ENCODE measurements around the gene NUP205. TPM values are rescaled to one million over a fixed set of nuclear protein-coding genes. Genes with fewer than 3 reads are reported as not detected.
A peak's percentile ranks its signal among the peaks of the same experiment; 100 is the strongest.
"Not testable (repeated sequence)": the region's sequence is repeated elsewhere in the genome, so short reads cannot be mapped to it uniquely, and the experiment has no call there.

Gene NUP205
- total RNA-seq, 1 experiment from 2014 or later: 28.4 TPM

DNA sequence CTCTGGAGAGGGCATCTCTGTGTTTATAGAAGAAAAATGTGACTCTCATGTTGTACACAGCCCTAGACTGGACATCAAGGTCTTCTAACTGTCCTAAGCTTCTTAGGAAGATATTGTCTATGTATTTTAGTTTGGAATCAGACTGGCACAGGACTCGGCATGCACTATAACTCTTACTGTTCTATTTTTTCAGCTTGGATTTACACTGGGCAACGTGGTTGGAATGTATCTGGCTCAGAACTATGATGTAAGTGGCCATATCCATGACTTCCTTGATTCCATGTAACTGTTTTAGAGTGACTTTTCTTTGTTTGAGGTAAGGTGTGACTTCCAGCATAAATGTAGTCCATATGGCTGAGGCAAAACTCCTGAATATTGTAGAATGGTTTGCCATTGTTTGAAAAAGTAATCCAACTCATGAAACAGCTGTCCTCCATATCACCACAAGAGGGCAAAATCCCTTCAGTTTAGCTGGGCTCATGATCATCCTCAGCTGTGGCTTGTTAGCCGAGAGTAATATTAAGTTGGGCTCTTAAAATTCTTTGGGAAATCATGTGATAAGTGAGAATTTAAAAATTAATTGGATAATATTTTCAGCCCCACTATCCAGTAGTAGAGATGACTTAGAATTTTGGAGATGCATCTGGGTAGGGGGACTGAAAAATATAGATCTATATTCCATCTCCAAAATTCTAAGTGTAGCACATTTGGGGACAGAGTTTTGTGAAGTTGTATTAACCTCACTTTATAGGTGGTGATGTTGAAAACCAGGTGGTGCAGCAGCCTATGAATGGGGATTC, 115.0 kb downstream of the NUP205 start:
- Histone ChIP-seq H3K9me3 (no peaks in the 10 kb centered on the region), H3K4me3 (no peak overlapping the region), H3K36me3 (peaks cover 9% of the 10 kb centered on the region), H3K27me3 (no peaks in the 10 kb centered on the region)
- DNase-seq: no peak

DNA sequence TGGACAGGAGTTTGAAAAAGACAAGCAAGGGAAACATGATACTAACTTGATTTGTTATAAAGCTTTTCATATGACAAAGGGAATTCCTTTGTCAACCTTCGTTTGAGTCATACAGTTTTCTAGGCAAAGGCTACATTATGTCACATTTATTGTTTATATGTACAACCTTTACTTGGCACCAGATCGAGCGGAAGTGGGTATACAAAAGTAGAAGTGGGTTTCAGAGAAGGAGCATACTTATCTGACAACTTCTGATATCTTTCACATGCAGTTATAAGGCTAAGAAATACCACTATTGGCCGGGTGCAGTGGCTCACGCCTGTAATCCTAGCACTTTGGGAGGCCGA, 115.6 kb downstream of the NUP205 start:
- no peak overlapping the region for H3K4me3 ChIP-seq
- DNase-seq: peak; percentile 23

GRCh38 chr7:135678612-135679575, 121.2 kb downstream of the NUP205 start:
- peak; percentile 64 for DNase-seq
- Histone ChIP-seq H3K9me3 (no peaks in the 10 kb centered on the region), H3K27me3 (no peaks in the 10 kb centered on the region), H3K4me3 (no peak overlapping the region), H3K36me3 (peaks cover 7% of the 10 kb centered on the region)

More for the DNA sequence above, 115.6 kb downstream of the NUP205 start:
- no peaks in the 10 kb centered on the region for H3K27me3 ChIP-seq
- H3K36me3 ChIP-seq: peaks cover 9% of the 10 kb centered on the region
- no peaks in the 10 kb centered on the region for H3K9me3 ChIP-seq

- no peaks in the 10 kb centered on the region for H3K9me3 ChIP-seq
- no peaks in the 10 kb centered on the region for H3K36me3 ChIP-seq
- no peak overlapping the region for H3K4me3 ChIP-seq
- no peaks in the 10 kb centered on the region for H3K27me3 ChIP-seq
- DNase-seq: no peak
Observed at GRCh38 chr7:135681762-135682161, 124.0 kb downstream of the NUP205 start.

DNA sequence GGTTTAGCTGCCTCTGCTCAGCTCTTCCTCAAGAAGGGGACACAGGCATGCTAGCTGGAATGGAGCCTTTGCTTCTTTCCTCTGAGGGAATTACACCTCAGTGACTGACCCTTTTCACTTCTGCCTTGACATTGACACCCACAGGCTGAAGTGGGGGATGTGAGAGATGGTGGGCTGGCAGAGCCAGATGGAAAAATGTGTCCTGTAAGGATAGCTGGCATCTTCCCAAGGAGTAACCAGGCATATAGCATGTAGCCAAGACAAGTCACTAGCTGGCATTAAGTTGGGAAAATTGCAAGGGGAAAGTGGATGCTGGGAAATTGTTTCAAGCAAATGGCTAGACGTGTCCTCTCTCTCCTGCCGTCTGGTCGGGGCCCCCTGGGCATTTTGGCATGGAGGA, 124.5 kb downstream of the NUP205 start:
- Histone ChIP-seq H3K9me3 (no peaks in the 10 kb centered on the region), H3K36me3 (no peaks in the 10 kb centered on the region), H3K4me3 (no peak overlapping the region), H3K27me3 (no peaks in the 10 kb centered on the region)
- DNase-seq: no peak

DNA sequence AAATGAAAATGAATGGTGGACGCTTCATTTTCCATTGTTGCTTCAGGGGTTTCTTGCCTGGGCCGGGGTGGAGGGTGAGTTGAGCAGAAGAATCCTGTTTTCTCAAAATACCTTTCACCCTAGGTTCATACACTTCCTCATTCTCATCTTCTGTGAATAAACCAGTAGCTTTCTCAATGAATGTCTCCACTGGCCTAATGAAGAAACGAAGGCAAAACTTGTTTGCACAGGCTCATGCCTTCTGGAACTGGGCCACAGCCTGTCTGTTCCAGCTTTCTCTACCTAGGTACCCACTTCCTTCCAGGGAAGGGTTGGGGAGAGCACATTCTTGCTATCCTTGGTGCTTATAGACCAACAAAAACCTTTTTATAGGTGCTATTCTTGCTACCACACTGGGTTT, 125.9 kb downstream of the NUP205 start:
- no peak overlapping the region for H3K4me3 ChIP-seq
- no peaks in the 10 kb centered on the region for H3K36me3 ChIP-seq
- DNase-seq: no peak
- H3K9me3 ChIP-seq: no peaks in the 10 kb centered on the region
- no peaks in the 10 kb centered on the region for H3K27me3 ChIP-seq

GRCh38 chr7:135684136-135684535, 126.4 kb downstream of the NUP205 start:
- Histone ChIP-seq H3K9me3 (no peaks in the 10 kb centered on the region), H3K27me3 (no peaks in the 10 kb centered on the region), H3K36me3 (no peaks in the 10 kb centered on the region), H3K4me3 (no peak overlapping the region)
- no peak for DNase-seq

DNA sequence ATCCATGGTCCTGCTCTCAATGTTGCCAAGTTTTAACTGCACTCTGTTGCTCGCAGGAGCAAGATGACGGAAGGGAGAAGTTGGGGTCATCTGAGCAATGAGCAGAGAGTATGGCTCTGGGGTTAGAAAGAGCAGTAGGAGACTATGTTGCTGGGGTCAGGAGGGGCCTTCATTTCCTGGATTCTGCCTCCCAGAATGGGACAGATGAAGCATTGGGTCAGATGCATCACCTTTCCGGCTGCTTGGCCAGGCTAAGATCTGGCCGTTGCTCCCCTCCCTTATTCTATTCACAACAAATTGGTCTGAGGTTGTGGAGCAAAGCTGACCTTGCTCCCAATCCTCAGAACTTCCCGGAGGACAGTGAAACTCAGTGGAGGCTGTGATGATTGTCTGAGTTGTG, 127.0 kb downstream of the NUP205 start:
- H3K9me3 ChIP-seq: no peaks in the 10 kb centered on the region
- H3K36me3 ChIP-seq: no peaks in the 10 kb centered on the region
- H3K27me3 ChIP-seq: no peaks in the 10 kb centered on the region
- H3K4me3 ChIP-seq: no peak overlapping the region
- DNase-seq: no peak

DNA sequence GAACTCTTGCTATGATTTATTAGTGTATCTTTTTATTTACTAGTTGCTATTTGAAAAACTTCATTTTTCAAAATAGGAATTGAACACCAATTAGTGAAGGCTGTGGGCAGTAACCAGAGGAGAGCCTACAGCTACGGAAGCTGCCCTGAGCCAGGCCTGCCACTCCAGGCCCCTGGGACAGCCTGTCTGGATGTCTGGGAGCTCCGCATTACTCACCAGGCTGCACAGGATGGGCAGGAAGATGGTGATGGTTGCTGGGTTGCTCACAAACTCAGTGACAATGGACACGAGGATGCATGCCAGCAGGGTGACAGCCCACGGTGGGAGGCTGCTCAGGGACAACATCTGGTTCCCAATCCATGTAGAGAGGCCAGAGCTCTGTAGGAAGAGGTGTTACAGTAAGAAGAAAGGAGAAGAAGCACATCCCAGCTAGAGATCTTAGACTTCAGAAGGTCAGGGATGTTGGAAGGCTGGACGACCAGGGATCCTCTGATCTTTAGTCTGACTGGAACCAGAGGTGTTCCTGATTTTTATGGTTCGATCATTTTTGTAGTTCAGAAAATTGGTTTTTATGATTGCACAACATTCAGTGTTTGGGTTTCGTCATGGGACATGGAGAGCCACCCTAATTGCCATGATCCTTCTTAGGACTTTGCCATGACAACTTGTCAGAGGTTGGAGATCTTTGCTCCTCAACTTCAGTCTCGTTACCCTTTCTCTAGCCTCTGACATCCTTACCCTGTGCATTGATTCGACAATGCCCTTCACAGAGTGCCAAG, 127.8 kb downstream of the NUP205 start:
- no peak for DNase-seq

GRCh38 chr7:135687466-135687865, 129.7 kb downstream of the NUP205 start:
- no peak for DNase-seq
- Histone ChIP-seq H3K4me3 (no peak overlapping the region), H3K27me3 (no peaks in the 10 kb centered on the region), H3K36me3 (no peaks in the 10 kb centered on the region), H3K9me3 (no peaks in the 10 kb centered on the region)

More for the DNA sequence above, 127.8 kb downstream of the NUP205 start:
- no peaks in the 10 kb centered on the region for H3K36me3 ChIP-seq
- no peak overlapping the region for H3K4me3 ChIP-seq
- no peaks in the 10 kb centered on the region for H3K27me3 ChIP-seq
- no peaks in the 10 kb centered on the region for H3K9me3 ChIP-seq

DNA sequence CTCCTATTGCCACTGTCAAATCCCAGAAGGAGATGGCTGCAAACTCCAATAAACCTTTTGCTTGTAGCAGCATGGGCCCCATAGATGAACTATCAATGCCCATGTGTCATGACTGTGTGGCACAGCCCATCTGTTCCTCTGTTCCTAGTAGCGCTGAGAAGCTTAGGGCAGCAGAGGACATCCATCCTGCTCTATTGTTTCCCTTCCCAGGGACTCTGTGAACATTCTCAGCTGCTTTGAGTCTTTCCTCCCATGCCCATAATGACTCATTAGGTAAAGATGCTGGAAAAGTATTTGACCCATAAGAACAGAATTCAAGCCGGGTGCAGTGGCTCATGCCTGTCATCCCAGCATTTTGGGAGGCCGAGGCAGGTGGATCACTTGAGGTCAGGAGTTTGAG, 132.8 kb downstream of the NUP205 start:
- no peaks in the 10 kb centered on the region for H3K9me3 ChIP-seq
- no peaks in the 10 kb centered on the region for H3K27me3 ChIP-seq
- H3K4me3 ChIP-seq: no peak overlapping the region
- no peaks in the 10 kb centered on the region for H3K36me3 ChIP-seq
- no peak for DNase-seq

GRCh38 chr7:135692055-135692454, 134.3 kb downstream of the NUP205 start:
- Histone ChIP-seq H3K27me3 (no peaks in the 10 kb centered on the region), H3K4me3 (no peak overlapping the region), H3K36me3 (no peaks in the 10 kb centered on the region), H3K9me3 (no peaks in the 10 kb centered on the region)
- no peak for DNase-seq

GRCh38 chr7:135692606-135693005, 134.9 kb downstream of the NUP205 start:
- not testable (repeated sequence) for H3K9me3 ChIP-seq, H3K4me3 ChIP-seq, DNase-seq, H3K27me3 ChIP-seq, H3K36me3 ChIP-seq

GRCh38 chr7:135693558-135693957, 135.8 kb downstream of the NUP205 start:
- Histone ChIP-seq H3K4me3 (no peak overlapping the region), H3K27me3 (no peaks in the 10 kb centered on the region), H3K36me3 (no peaks in the 10 kb centered on the region), H3K9me3 (no peaks in the 10 kb centered on the region)
- DNase-seq: no peak

GRCh38 chr7:135697276-135698049, 139.7 kb downstream of the NUP205 start:
- Histone ChIP-seq H3K27me3 (no peaks in the 10 kb centered on the region), H3K9me3 (no peaks in the 10 kb centered on the region), H3K4me3 (no peak overlapping the region), H3K36me3 (no peaks in the 10 kb centered on the region)
- DNase-seq: no peak

Measured in MG63 (cell line).